ENCODE results near the gene KRTCAP2.

KRTCAP2 gene

DNA sequence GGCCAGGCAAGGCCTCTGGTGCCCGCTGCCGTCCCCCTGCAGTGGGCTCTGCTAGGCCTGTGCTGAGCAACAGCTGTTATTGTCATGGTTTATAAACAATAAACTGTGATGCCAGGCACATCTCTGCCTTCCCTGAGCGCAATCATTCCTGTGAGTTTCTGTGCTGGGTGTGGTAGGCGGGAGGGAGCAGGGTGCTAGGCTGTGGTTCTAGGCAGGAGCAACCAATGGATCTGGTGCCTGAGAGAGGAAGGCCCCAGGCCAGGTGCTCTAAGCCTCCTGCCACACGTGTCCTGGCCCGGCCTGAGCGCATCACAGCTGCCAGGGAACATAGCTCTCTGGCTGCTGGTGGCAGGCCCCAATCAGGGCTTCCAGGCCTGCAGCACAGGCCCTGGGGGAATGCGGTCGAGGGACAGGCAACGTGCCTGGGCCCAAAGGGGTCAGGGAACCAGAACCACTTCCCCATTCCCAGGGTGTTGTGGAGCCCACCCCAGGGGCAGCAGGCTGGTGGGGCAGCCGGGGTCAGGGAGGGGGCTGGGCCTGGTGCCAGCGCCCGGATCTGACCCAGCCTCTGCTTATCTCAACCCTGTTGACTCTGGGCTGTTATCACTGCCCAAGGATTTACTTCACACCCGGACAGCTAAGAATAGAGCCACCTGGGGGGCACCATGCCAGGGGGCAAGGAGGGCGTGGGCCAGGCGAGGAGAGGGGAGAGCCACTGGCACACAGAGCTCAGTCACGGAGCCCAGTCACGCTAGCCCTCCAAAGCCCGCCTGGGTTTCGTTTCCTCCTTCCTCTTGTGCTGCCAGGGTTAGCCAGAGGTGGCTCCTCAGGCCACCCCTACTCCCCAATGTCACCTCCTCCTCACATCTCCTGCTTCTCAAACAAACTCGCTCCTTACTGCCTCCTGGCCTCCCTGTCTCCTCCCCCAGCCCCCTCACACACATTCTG is 12.0 kb upstream of the KRTCAP2 start:
- H3K27ac ChIP-seq: no peak overlapping the region
- DNase-seq (ENCODE audit: low read depth, low spot score): no peak

DNA sequence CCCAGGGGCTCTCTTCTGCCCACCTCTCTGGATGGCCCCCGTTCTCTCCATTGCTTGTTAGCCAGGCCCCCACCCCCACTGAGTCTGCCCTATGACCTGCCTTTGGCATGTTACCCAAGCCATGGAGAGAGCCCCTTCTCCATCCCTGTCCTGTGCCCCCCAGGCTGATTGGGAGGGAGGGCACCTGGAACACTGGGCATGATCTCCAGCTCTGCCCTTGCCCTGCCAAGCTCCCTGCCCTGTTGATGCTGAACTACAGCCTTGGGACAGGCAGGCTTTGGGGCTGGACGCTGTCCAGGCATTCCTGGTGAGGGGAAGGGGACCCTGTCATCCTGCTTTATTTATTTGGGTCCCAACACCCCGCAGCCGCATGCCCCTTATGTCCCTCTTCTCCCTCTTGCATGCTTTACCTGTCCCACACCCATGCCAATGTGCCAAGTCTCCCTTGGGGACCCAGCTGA is 11.3 kb upstream of the KRTCAP2 start:
- no peak for DNase-seq (ENCODE audit: low read depth, low spot score)

DNA sequence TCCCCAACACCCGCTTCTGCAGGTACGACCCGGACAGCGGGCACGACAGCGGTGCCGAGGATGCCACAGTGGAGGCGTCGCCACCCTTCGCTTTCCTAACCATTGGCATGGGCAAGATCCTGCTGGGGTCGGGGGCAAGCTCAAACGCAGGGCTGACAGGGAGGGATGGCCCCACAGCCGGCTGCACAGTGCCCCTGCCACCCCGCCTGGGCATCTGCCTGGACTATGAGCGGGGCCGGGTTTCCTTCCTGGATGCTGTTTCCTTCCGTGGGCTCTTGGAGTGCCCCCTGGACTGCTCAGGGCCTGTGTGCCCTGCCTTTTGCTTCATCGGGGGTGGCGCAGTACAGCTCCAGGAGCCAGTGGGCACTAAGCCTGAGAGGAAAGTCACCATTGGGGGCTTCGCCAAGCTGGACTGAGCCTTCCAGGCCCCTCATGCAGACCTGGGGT is 10.7 kb upstream of the KRTCAP2 start:
- no peak overlapping the region for H3K27ac ChIP-seq
- no peak for DNase-seq (ENCODE audit: low read depth, low spot score)

More for the DNA sequence above, 11.3 kb upstream of the KRTCAP2 start:
- H3K27ac ChIP-seq: no peak overlapping the region

DNA sequence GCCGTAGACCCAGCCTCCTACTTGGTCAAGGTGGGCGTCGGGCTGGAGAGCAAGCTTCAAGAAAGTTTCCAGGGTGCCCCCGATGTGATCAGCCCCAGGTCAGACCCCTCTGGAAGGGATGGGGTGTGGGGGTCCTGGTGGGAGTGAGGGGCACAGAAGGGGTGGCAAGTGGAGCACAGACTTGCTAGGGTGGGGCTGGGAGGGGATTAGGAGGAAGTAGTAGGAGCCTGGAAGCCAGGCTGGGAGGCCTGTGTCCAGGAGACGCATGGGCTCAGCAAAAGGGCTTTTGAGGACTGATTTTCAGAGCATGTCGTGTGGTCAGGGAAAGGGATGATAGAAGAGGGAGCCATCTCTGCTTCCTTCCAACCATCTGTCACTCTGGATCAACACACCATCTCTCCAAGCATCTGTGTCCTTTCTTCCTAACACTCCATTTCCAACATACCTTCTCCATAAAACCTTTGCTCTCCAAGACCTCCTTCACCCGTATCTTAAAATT is 9.0 kb upstream of the KRTCAP2 start:
- DNase-seq (ENCODE audit: low read depth, low spot score): no peak
- no peak overlapping the region for H3K27ac ChIP-seq

DNA sequence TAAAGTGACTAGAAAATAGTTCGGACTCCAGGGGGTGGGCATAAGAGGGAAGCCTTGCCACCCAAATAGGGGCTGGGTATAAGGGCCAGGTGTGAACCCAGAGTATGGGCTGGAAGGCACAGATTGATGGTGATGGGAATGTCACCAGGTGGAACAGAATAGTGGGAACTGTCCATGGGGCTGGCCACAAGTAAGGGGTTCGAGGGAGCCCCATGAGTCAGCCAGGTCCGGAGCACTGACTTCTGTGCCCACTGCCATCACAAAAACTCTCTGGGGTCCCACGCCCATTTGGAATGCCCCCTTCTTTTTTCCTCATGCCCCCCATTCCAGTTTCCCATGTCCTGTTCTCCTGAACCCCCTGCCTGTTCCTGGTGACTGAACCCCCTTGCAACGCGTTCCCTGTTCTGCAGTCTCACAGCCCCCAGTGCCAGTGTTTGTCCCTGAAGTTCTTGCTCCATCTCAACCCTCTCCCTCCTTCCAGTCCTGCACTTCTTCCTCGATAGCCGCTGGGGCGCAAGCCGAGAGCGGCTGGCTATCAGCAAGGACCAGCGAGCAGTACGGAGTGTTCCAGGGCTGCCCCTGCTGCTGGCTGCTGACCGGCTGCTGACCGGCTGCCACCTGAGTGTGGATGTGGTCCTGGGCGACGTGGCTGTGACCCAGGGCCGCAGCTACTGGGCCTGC is 8.4 kb upstream of the KRTCAP2 start:
- no peak for DNase-seq (ENCODE audit: low read depth, low spot score)

DNA sequence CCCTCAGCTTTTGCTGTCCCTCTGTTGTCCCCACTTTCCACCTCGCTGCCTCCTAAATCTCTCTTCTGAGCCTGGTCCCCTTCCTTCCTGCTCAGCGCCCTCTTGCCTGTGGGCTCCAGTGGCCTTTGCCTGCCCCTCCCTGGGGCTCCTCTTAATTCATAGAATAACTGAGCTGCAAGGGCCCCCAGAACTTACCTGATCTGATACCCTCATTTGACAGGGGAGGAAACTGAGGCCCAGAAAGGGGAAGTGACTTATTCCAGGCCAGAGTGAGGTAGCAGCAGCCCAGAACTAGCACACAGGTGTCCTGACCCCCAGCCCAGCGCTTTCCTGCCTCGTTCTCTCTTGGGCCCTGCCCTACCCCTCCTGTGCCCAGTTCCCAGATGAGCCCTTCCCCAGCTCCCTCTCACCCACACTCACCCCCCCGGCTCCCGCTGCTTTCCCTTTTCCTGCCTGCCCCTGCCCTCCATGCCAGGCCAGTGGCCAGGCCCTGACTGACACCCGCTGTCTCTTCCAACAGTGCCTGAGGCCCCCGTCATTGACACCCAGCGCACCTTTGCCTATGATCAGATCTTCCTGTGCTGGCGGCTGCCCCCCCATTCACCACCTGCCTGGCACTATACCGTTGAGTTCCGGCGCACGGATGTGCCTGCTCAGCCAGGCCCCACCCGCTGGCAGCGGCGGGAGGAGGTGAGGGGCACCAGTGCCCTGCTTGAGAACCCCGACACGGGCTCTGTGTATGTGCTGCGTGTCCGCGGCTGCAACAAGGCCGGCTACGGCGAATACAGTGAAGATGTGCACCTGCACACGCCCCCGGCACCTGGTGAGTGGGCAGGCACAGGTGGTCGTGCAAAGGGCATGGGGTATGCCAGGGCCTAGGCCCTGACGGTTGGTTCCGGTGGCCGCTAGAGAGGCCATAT is 6.3 kb upstream of the KRTCAP2 start:
- no peak overlapping the region for H3K27ac ChIP-seq
- no peak for DNase-seq (ENCODE audit: low read depth, low spot score)

More for the DNA sequence above, 8.4 kb upstream of the KRTCAP2 start:
- no peak overlapping the region for H3K27ac ChIP-seq

DNA sequence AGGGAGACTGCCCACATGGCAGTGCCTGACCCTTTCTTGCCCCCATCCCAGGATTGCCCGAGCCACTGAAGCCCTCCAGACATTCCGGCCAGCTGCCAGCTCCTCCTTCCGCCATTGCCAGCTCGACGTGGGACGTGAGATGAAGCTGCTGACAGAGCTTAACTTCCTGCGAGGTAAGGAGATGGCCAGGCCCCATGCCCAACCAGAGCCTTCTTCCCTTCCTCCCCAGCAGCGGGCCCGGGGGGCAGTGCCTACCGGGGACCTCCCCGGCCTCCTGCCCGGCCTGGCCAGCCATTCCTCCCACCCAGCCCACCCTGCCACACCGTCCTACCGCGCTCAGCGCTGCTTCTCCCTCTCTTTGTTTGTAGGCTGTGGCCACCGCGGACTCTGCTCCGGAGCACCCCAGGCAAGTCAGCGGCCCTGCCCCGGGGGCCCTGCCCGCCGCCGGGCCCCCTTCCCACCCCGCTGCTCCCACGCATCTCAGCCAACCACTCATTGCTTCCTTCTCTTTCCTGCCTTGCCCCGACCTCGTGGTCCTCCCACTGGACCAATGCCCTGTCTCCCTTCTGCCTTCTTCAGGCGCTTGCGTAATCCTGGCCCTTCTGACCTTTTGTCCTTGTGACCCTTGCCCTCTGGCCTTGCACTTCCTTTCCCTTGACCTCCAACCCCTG is 5.5 kb upstream of the KRTCAP2 start:
- no peak overlapping the region for H3K27ac ChIP-seq
- no peak for DNase-seq (ENCODE audit: low read depth, low spot score)

DNA sequence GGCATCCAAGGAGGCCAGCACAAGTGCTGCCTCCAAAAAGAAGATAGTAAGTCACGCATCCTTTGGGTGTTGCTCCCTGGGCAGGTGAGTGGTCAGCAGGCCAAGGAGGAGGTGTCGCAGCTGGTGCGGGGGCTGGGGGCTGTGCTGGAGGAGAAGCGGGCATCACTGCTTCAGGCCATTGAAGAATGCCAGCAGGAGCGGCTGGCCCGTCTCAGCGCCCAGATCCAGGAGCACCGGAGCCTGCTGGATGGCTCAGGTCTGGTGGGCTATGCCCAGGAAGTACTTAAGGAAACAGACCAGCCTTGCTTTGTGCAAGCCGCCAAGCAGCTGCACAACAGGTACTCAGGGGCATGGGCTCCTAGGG is 4.8 kb upstream of the KRTCAP2 start:
- DNase-seq (ENCODE audit: low read depth, low spot score): no peak

DNA sequence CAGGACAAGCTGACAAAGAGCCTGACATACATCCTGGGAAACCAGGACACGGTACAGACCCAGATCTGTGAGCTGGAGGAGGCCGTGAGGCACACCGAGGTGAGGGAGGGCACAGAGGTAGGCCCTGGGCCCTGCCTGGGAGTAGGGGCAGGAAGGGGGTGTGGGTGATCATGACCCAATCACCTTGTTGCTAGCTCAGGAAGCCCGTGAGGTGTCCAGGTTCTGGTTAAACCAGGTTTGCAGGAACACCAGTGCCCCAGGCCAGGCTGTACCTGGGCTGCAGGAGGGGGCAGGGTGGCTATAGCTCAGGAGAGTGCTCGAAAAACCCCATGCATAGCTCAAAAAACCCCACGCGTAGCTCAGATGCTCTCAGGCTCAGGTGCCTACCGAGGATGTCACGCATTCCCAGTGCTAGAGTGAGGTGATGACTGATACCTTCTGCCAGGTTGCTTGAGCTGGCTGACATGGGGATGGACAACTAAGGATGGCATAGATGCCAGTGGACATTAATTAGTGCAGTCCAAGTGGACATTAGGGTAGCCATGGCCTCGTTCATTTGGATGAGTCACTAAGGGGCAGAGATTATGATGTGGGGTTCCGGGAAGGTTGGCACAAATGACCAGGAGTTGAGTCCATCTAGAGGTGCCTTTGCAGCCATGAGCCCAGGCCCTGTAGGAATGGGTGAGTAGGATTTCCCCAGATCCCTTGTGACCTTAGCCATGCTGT is 4.3 kb upstream of the KRTCAP2 start:
- peak overlapping the region; percentile 22 for H3K27ac ChIP-seq
- no peak for DNase-seq (ENCODE audit: low read depth, low spot score)

More for the DNA sequence above, 4.8 kb upstream of the KRTCAP2 start:
- H3K27ac ChIP-seq: no peak overlapping the region

DNA sequence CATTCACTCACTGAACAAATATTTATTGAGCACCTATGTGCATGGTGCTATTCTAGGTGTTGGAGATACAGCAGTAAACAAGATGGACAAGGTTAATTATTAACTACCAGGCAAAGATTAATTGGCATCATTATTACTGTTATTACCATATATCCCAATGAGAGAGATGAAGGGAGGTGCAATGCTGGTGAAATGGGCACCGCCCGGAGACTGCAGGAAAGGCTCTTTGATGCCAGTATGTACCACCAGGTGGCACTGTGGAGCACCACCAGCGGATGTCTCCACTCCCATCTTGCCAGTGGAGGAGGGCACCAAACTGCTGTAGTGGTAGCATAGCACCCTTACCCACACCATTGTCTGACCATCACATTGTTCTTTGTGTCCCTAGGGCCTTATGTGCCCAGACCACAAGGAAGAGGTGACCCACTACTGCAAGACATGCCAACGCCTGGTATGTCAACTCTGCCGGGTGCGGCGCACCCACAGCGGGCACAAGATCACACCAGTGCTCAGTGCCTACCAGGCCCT is 3.5 kb upstream of the KRTCAP2 start:
- peak overlapping the region; percentile 22 for H3K27ac ChIP-seq

DNA sequence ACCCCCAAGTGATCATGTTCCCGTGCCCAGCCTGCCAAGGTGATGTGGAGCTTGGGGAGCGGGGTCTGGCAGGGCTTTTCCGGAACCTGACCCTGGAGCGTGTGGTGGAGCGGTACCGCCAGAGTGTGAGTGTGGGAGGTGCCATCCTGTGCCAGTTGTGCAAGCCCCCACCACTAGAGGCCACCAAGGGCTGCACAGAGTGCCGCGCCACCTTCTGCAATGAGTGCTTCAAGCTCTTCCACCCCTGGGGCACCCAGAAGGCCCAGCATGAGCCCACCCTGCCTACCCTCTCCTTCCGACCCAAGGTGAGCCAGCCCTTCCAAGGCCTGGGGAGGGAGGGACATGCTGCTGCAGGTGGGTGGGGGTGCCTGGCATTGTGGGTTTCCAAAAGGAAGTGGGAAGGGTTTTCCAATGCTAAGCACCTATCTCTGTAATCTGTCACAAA is 2.8 kb upstream of the KRTCAP2 start:
- DNase-seq (ENCODE audit: low read depth, low spot score): no peak
- peak overlapping the region; percentile 22 for H3K27ac ChIP-seq

More for the DNA sequence above, 3.5 kb upstream of the KRTCAP2 start:
- DNase-seq (ENCODE audit: low read depth, low spot score): no peak

DNA sequence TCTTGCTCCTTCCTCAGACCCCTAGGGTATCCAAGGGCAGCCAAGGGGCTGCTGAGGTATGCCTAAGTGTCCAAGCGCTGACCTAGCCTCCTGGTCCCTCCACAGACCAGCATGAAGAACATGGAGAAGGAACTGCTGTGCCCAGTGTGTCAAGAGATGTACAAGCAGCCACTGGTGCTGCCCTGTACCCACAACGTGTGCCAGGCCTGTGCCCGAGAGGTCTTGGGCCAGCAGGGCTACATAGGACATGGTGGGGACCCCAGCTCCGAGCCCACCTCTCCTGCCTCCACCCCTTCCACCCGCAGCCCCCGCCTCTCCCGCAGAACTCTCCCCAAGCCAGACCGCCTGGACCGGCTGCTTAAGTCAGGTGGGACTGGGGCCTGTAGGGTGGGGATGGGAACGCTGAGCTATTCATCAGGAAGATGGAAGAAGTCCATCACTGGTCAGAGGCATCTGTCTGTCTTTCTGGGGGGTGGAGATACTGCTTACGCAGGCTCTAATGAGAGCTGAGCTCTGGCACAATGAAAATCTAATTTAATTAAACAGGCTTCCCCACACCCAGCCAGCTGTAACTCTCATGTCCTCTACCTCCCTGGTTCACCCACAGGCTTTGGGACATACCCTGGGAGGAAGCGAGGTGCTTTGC is 2.3 kb upstream of the KRTCAP2 start:
- DNase-seq (ENCODE audit: low read depth, low spot score): no peak
- H3K27ac ChIP-seq: no peak overlapping the region

DNA sequence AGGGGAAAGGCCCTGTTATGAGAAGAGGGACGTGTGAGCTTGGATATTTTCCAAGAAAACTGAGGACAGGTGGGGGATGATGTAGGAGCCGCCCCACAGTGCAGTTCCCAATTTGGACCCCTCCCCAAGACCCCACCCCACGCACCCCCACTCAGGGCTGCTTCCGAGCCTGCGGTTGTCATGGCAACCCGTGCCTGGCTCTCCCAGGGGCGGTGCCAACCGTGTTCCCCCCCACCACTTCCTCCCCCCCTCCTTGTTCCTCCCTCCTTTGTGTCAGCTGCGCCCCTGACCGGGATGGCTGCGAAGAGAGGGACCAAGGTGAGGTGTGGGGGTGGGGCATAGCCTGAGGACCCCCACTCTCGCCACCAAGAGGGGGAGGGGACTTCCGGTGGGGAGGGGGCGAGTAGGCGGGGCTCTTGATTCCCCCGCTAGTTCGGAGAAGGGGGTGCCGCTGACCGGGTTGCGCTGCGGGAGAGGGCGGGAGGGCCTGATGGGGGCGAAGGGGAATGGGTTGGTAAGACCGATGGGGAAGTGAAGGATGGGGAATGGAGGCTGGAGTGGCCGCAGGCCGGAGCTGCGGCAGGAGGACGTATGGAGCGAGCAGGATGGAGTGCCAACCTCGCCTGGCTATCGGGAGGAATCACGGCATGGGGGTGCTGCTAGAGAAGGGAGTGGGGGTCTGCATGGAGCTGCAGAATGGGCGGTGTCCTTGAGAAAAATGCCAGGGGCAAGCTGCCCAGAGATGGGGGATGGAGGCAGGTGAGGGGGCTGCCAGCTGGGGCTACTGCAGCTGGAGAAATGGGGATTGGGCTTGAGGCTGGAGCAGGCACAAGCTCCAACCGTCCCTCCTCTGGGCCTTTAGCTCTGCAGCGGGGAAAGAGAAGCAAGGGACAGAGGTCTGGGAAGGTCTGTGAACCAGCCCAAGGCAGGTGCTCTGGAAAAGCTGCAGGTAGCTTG is 1.5 kb upstream of the KRTCAP2 start:
- DNase-seq (ENCODE audit: low read depth, low spot score): no peak
- H3K27ac ChIP-seq: peak overlapping the region; percentile 75

DNA sequence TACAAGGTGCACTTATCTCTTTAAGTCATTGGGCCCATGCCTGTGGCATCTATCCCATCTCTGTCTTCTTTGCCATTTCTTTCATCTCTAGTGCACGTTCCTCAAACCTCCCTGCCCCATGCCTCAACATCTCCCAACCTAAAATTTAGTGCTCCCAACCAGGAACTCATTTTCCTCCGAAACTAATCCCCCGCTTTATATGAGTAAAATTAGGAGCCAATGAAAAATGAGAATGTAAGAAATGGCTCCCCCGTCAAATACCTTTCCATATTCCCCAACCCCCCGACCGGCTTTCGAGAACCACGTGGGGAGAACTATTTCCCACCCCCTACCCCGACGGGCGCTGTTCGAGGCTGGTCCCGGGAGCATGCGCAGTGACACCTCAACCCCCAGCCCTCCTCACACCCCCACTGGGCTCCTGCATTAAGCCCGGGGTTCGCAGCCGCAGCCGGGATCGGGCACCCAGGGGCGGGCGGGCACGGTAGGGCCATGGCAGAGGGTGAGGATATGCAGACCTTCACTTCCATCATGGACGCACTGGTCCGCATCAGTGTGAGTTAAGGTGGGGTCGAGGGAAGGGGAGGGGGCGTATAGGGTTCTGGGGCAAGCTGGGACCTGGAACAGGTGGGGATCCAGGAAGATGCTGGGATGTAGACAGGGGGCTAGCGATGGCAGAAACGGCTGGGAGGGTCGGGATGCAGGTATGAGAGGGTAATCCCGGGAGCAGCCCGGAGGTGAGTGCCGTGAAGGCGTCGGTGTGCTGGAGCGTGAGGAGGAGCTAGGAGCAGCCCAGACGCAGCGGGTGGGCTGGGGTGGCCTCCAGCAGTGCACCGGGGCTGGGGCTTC is 597 bp upstream of the KRTCAP2 start, which contains the start of gene TRIM46:
Gene TRIM46 (plus strand): TSS at position 372 of the 846 bp plus-strand sequence. CDS start 118 bp downstream, at position 490.
- DNase-seq (ENCODE audit: low read depth, low spot score): no peak
- H3K27ac ChIP-seq: peak within 1 kb of the TSS; percentile 75

DNA sequence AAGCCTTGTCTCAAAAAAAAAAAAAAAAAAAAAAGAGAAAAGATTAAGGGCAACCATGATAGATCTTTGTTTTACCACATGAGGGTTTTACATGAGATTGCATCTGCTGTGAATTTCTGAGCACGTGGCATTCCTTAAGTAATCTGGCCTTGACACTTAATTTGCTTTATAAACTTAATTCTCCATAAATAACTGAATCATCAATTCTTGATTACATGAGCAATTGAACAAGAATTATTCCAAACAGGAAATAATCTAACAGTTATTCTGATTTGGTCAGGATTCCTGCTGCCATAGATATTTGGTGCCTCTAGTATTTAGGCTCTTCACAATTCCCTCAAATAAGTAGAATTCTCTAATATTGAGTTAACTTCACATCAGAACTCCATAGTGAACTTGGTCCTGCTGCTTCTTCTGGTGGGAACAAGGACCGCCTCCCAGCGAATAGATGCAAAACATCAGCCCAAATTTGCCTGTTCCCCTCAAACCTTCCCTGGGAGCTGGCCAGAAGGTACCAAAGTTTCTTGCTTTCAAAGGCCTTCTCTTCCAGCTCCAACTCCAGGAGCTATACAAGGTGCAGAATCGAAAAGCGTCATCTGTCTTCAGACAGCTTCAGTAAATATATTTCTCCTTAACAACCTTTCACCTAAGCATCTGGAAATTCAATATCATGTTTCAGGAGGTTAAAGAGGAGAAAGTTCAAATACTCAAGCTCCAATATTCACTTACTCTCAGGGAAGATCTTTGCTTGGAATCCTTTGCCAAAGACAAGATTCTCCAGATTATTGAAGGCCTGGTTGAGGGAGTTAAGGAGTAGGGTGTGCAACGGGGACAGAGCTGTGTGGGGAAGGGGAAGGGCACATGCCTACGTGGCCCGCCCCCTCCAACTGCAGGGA is 1.0 kb downstream of the KRTCAP2 start:
- peak overlapping the region; percentile 75 for H3K27ac ChIP-seq
- DNase-seq (ENCODE audit: low read depth, low spot score): no peak
